K562 (cell line): Measurements from ENCODE around the gene PLAAT3. TPM values are rescaled to one million over a fixed set of nuclear protein-coding genes. Genes with fewer than 3 reads are reported as not detected.

Experiments used
- ATAC-seq: fragments of 200-7000 bp; cut with Tn5 transposase; 3 replicates; pipeline ENCODE4 v1.9.1; 2020; ENCODE audit warnings: moderate library complexity
- BruUV-seq: library from RNA; stranded (reverse); fragments of 400-500 nt; replicated peaks from 2 replicates; lab custom pipeline; 2021; lab: Mats Ljungman, UMichigan
- CTCF ChIA-PET: fragments of 300-600 bp; formaldehyde crosslinking; extraction: SDS; loops from one replicate; lab custom pipeline; 2021; ENCODE audit warnings: low intra/inter-chr PET ratio; lab: Yijun Ruan, JAX
- POLR2A ChIA-PET: fragments of 300-600, 350-650 bp; sonication (Branson Sonifier 250); formaldehyde crosslinking; extraction: SDS; loops from one replicate; lab custom pipeline; 2021; ENCODE audit warnings: antibody characterized with exemption, inconsistent platforms; lab: Yijun Ruan, JAX
- DNase-seq, 4 experiments: peaks; one replicate each; pipeline versions ENCODE4 v3.0.0 to v3.0.0-alpha.2; 2011 to 2018; ENCODE audit warnings: low spot score in 3 of 4, mixed read lengths in 3 of 4; ENCODE audit errors: extremely low read depth in 1 of 4
- FAIRE-seq: peaks from 2 replicates; lab custom pipeline; 2011; peaks lifted over from hg19 to GRCh38; lab: Jason Lieb, UNC
- H2AFZ ChIP-seq: 2 replicates; pipeline ENCODE4 v1.6.0; 2011; ENCODE audit warnings: low read depth, low read length, control low read depth, inconsistent platforms
- H3K27ac ChIP-seq: fragments of 200-600 bp; 3 replicates; pipeline ENCODE4 v1.8.0; 2011; ENCODE audit warnings: low read depth, mild to moderate bottlenecking, control low read depth, inconsistent platforms, low read length, moderate library complexity, mixed read lengths; ENCODE audit errors: extremely low read depth
- H3K27me3 ChIP-seq, 2 experiments: fragments of 300-600 bp in 1 of 2; 2 replicates in 1 of 2; 3 replicates in 1 of 2; pipeline versions ENCODE4 v1.6.0 to v1.8.0; 2011; ENCODE audit warnings: inconsistent platforms in 2 of 2, low read length in 2 of 2, mild to moderate bottlenecking in 1 of 2, mixed read lengths in 1 of 2, moderate library complexity in 1 of 2; ENCODE audit not compliant: control insufficient read depth in 2 of 2, insufficient read depth in 2 of 2
- H3K36me3 ChIP-seq: fragments of 300-600 bp; 3 replicates; pipeline ENCODE4 v1.8.0; 2011; ENCODE audit warnings: mild to moderate bottlenecking, low read length, inconsistent platforms; ENCODE audit not compliant: control insufficient read depth, insufficient read depth
- H3K4me1 ChIP-seq, 2 experiments: fragments of 200-600 bp in 1 of 2; replicated peaks in 1 of 2; 2 replicates in 1 of 2; 3 replicates in 1 of 2; pipeline versions ENCODE4 v1.5.1 to v1.8.0; 2011; ENCODE audit warnings: inconsistent platforms in 2 of 2, low read length in 2 of 2, mild to moderate bottlenecking in 1 of 2, mixed read lengths in 1 of 2, moderate library complexity in 1 of 2; ENCODE audit not compliant: control insufficient read depth in 2 of 2, insufficient read depth in 2 of 2
- H3K4me2 ChIP-seq: 2 replicates; pipeline ENCODE4 v1.6.1; 2011; ENCODE audit warnings: low read length, control low read depth, inconsistent platforms, mixed read lengths; ENCODE audit not compliant: insufficient read depth
- H3K4me3 ChIP-seq: fragments of 200-600 bp; sonication (generic), shearing (Covaris generic); 2 replicates; pipeline ENCODE4 v1.5.1; 2016; ENCODE audit warnings: control low read depth, inconsistent platforms
- H3K79me2 ChIP-seq: fragments of 200-600 bp; 3 replicates; pipeline ENCODE4 v1.8.0; 2011; ENCODE audit warnings: low read length, inconsistent platforms; ENCODE audit not compliant: control insufficient read depth, insufficient read depth
- H3K9ac ChIP-seq, 2 experiments: 2 replicates each; pipeline versions ENCODE4 v1.6.0 to v1.6.1; 2011; ENCODE audit warnings: low read depth in 2 of 2, low read length in 2 of 2, control low read depth in 1 of 2, inconsistent platforms in 1 of 2, mild to moderate bottlenecking in 1 of 2, mixed read lengths in 1 of 2; ENCODE audit not compliant: insufficient read depth in 1 of 2
- H3K9me1 ChIP-seq: one replicate; pipeline ENCODE4 v1.6.0; 2011; ENCODE audit warnings: inconsistent platforms, mild to moderate bottlenecking, low read length, moderate library complexity; ENCODE audit not compliant: control insufficient read depth, insufficient read depth
- H3K9me3 ChIP-seq: replicated peaks from 2 replicates; pipeline ENCODE4 v1.5.1; 2011; ENCODE audit warnings: low read depth, low read length, inconsistent platforms; ENCODE audit not compliant: control insufficient read depth, insufficient read depth
- H4K20me1 ChIP-seq: replicated peaks from 2 replicates; pipeline ENCODE4 v1.6.1; 2011; ENCODE audit warnings: low read length, inconsistent platforms, mixed read lengths; ENCODE audit not compliant: control insufficient read depth, insufficient read depth
- ADNP ChIP-seq: fragments of 200-800 bp; sonication (Bioruptor generic); IDR thresholded peaks from 2 replicates; pipeline ENCODE4 v1.6.1; 2016; ENCODE audit warnings: missing genetic modification characterization, missing compliant biosample characterization
- CTBP1 ChIP-seq: fragments of 450-650 bp; IDR thresholded peaks from 2 replicates; pipeline ENCODE4 v1.6.1; 2016; ENCODE audit warnings: borderline replicate concordance
- EHMT2 ChIP-seq: fragments of 450-650 bp; IDR thresholded peaks from 2 replicates; pipeline ENCODE4 v1.6.1; 2018; ENCODE audit warnings: antibody characterized with exemption
- ESRRA ChIP-seq: fragments of 450-650 bp; IDR thresholded peaks from 2 replicates; pipeline ENCODE4 v1.6.1; 2014; ENCODE audit warnings: low read depth, mild to moderate bottlenecking, moderate library complexity, borderline replicate concordance
- ETV5 ChIP-seq: sonication (generic); formaldehyde crosslinking; IDR thresholded peaks from 2 replicates; pipeline ENCODE4 v1.4.0; 2020; ENCODE audit warnings: low read depth, mild to moderate bottlenecking, missing genetic modification reagents
- FOSL1 ChIP-seq: fragments of 200-800 bp; sonication (Bioruptor generic); conservative IDR thresholded peaks from 2 replicates; pipeline ENCODE4 v1.6.1; 2016; ENCODE audit warnings: missing genetic modification characterization, missing compliant biosample characterization
- HOXB6 ChIP-seq: fragments of 250-450 bp; sonication (Bioruptor Pico); IDR thresholded peaks from 2 replicates; pipeline ENCODE4 v1.5.1; 2022; ENCODE audit warnings: mild to moderate bottlenecking, borderline replicate concordance
- JUNB ChIP-seq: fragments of 450-650 bp; formaldehyde crosslinking; conservative IDR thresholded peaks from 2 replicates; pipeline ENCODE4 v1.4.0; 2020; ENCODE audit warnings: mild to moderate bottlenecking
- NELFE ChIP-seq: IDR thresholded peaks from 2 replicates; pipeline ENCODE4 v1.6.1; 2011; ENCODE audit warnings: mild to moderate bottlenecking; ENCODE audit not compliant: insufficient read depth, insufficient read length
- RBM22 ChIP-seq: fragments of 200-400 bp; formaldehyde crosslinking; IDR thresholded peaks from 2 replicates; pipeline ENCODE4 v1.6.1; 2018; ENCODE audit warnings: low read length, low read depth; ENCODE audit not compliant: poor library complexity, severe bottlenecking
- SREBF1 ChIP-seq: fragments of 150-350 bp; IDR thresholded peaks from 2 replicates; pipeline ENCODE4 v1.6.1; 2014; ENCODE audit warnings: antibody characterized with exemption, low read depth, low read length, borderline replicate concordance
- STAT5B ChIP-seq: fragments of 250-450 bp; sonication (Bioruptor Pico); IDR thresholded peaks from 2 replicates; pipeline ENCODE4 v1.8.0; 2021; ENCODE audit warnings: mild to moderate bottlenecking, inconsistent platforms
- U2AF1 ChIP-seq: fragments of 200-400 bp; formaldehyde crosslinking; optimal IDR thresholded peaks from 2 replicates; pipeline ENCODE3; 2017; ENCODE audit warnings: mild to moderate bottlenecking, low read depth, low read length, moderate library complexity
- ZKSCAN8 ChIP-seq: fragments of 200-800 bp; sonication (Bioruptor generic); IDR thresholded peaks from 2 replicates; pipeline ENCODE4 v1.6.1; 2016; ENCODE audit warnings: missing genetic modification characterization, missing compliant biosample characterization
- ZNF253 ChIP-seq: fragments of 250-450 bp; sonication (Bioruptor Pico); conservative IDR thresholded peaks from 2 replicates; pipeline ENCODE4 v1.6.1; 2021; ENCODE audit warnings: mild to moderate bottlenecking
- ZNF583 ChIP-seq: fragments of 250-450 bp; sonication (Bioruptor Pico); IDR thresholded peaks from 2 replicates; pipeline ENCODE4 v1.4.0; 2020
- WGBS: fragments of 100-300 bp; shearing (Covaris generic); methylation state at CpG from one replicate; pipeline ENCODE4 v1.1.6; 2016; ENCODE audit warnings: low coverage, mixed read lengths; ENCODE audit not compliant: insufficient coverage; ENCODE audit errors: missing lambda C conversion rate; 5-methylcytosine and 5-hydroxymethylcytosine counted together
- in situ Hi-C: fragments of 300-500 bp; cut with MboI; formaldehyde crosslinking; loops from 4 replicates; pipeline ENCODE4 v1.15.0; 2018; ENCODE audit warnings: inconsistent platforms, mixed read lengths
- intact Hi-C: fragments of 100-400 bp; cut with micrococcal nuclease; formaldehyde crosslinking; loops from 2 replicates; pipeline ENCODE4 v1.14.2; 2022
- polyA plus RNA-seq, 8 experiments: library from polyadenylated mRNA; depleted of rRNA in 4 of 8; stranded (reverse) in 5 of 8; unstranded in 3 of 8; fragments of >200 nt; fragmentation: Nextera tagmentation in 2 of 8; fragmentation: Illumina TruSeq in 1 of 8; extraction: Ambion mirVana in 2 of 8; extraction: Trizol in 1 of 8; gene quantifications; 2 replicates each; pipeline versions ENCODE4 v1.2.1 to v1.2.3, GENCODE V29; 2011 to 2014; ENCODE audit warnings: inconsistent platforms in 1 of 8, missing spikeins in 1 of 8
- total RNA-seq, 7 experiments: library from RNA; depleted of rRNA in 6 of 7; stranded (reverse); fragments of >200 nt in 6 of 7; fragmentation: Illumina TruSeq in 2 of 7; extraction: Trizol in 2 of 7; gene quantifications; 2 replicates each; pipeline versions ENCODE4 v1.2.1 to v1.2.3, GENCODE V29; 2011 to 2021; ENCODE audit warnings: low replicate concordance in 1 of 7
- TF ChIP-seq, protein P1 (sequence below), 2 experiments: fragments of 450-650 bp; IDR thresholded peaks; 2 replicates each; pipeline ENCODE4 v1.6.1; 2018; ENCODE audit warnings: mild to moderate bottlenecking in 2 of 2, low read depth in 1 of 2; ENCODE audit not compliant: partially characterized antibody in 2 of 2
- TF ChIP-seq, protein P2 (sequence below): fragments of 250-450 bp; sonication (Bioruptor Pico); IDR thresholded peaks from 2 replicates; pipeline ENCODE4 v1.6.1; 2021; ENCODE audit warnings: mild to moderate bottlenecking

The PLAAT3 gene
- total and polyA plus RNA-seq, 9 of the 15 experiments (the other 6 are each of a cell fraction or from before 2014, with no cell fraction given), result 0.80 to 2.7 (median 1.4) TPM

DNA sequence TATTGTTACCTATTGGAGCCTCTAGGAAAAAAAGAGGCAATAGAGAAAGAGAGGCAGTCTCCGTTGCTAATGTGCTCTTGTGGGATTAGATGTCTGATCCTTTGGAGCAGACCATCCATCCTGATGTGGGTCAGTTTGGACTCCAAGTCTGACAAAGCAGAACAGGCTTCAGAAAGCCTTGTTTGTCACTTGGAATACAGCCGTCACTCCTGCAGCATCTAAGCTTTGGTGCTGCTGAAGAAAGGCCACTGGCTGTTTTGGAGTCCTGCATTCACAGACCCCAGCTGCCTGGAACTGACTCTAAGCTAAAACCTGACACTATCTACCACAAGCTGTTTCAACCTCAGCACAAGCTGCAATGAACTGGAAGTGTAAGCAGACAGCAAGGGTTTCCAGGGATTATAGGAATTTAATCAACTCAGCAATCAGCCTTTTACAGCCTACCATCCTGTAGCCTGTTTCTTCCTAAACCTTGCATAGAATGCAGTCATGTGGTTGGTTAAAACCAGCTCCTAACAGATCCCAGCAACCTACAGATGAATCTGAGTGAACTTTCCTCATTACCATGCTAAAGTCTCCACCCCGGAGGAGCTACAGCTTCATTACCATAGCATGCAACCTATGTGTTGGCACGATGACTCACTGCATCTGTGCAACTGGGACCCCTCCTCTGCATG lies 81.3 kb downstream of the PLAAT3 start:
- BruUV-seq, result no TSS peak
- Histone ChIP-seq H3K9me3 (no peaks in the 10 kb centered on the region), H3K79me2 (no peaks in the 10 kb centered on the region), H3K9me1 (no peaks in the 10 kb centered on the region), H3K9ac (no peak overlapping the region; a peak in 1 of 4 replicates), H3K27me3 (no peaks in the 10 kb centered on the region), H3K27ac (peak overlapping the region; percentile 43; the same call in 2 of the 3 replicates), H3K4me1 (peaks cover 25 to 70% of the 10 kb centered on the region in 2 experiments), H3K36me3 (no peaks in the 10 kb centered on the region), H3K4me2 (peak overlapping the region; percentile 6; the same call in 1 of the 2 replicates), H4K20me1 (no peaks in the 10 kb centered on the region), H3K4me3 (no peak overlapping the region), H2AFZ (peak overlapping the region; percentile 78)
- DNase-seq (peak in 1 of 4 experiments; percentile 21), ATAC-seq (no peak), FAIRE-seq (no peak)
- 25% methylated on average over 4 of the region's 4 CpGs for WGBS
- intact Hi-C loops, result no loop called here
- CTCF ChIA-PET, result no interaction called here
- POLR2A ChIA-PET, result interaction anchor here (0.8 to 1.8 kb wide), 3 partner anchors 10 to 26 kb away, joined by 3 to 7 read pairs (median 5); no protein-coding TSS in a partner anchor
- in situ Hi-C loops, result no loop called here
- 0 out of 2 replicates have a peak, but pooled peaks have one; percentile 11 for TF ChIP-seq CTBP1
- TF ChIP-seq JUNB, result 0 out of 2 replicates have a peak, but pooled peaks have one; percentile 24
- 0 out of 2 replicates have a peak, but pooled peaks have one; percentile 31 for TF ChIP-seq ZKSCAN8 (CRISPR knock-in tag)
- TF ChIP-seq NELFE, result no peak
- TF ChIP-seq STAT5B (CRISPR knock-in tag), result no peak
- TF ChIP-seq, protein P1, sequence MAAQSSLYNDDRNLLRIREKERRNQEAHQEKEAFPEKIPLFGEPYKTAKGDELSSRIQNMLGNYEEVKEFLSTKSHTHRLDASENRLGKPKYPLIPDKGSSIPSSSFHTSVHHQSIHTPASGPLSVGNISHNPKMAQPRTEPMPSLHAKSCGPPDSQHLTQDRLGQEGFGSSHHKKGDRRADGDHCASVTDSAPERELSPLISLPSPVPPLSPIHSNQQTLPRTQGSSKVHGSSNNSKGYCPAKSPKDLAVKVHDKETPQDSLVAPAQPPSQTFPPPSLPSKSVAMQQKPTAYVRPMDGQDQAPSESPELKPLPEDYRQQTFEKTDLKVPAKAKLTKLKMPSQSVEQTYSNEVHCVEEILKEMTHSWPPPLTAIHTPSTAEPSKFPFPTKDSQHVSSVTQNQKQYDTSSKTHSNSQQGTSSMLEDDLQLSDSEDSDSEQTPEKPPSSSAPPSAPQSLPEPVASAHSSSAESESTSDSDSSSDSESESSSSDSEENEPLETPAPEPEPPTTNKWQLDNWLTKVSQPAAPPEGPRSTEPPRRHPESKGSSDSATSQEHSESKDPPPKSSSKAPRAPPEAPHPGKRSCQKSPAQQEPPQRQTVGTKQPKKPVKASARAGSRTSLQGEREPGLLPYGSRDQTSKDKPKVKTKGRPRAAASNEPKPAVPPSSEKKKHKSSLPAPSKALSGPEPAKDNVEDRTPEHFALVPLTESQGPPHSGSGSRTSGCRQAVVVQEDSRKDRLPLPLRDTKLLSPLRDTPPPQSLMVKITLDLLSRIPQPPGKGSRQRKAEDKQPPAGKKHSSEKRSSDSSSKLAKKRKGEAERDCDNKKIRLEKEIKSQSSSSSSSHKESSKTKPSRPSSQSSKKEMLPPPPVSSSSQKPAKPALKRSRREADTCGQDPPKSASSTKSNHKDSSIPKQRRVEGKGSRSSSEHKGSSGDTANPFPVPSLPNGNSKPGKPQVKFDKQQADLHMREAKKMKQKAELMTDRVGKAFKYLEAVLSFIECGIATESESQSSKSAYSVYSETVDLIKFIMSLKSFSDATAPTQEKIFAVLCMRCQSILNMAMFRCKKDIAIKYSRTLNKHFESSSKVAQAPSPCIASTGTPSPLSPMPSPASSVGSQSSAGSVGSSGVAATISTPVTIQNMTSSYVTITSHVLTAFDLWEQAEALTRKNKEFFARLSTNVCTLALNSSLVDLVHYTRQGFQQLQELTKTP (IDR thresholded peaks at IDR 0.05; ENCODE audit: low read depth in 1 of 2, partially characterized antibody in 2 of 2), result no peak
- no peak for TF ChIP-seq HOXB6
- no peak for TF ChIP-seq ZNF253
- TF ChIP-seq ADNP (tag), result no peak
- 0 out of 2 replicates have a peak, but pooled peaks have one; percentile 21 for TF ChIP-seq ZNF583 (CRISPR knock-in tag)
- TF ChIP-seq FOSL1, result no peak
- no peak for TF ChIP-seq EHMT2
- TF ChIP-seq ETV5 (CRISPR knock-in tag), result no peak
- no peak for TF ChIP-seq SREBF1
- TF ChIP-seq, protein P2, sequence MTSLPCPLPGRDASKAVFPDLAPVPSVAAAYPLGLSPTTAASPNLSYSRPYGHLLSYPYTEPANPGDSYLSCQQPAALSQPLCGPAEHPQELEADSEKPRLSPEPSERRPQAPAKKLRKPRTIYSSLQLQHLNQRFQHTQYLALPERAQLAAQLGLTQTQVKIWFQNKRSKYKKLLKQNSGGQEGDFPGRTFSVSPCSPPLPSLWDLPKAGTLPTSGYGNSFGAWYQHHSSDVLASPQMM, result no peak
- TF ChIP-seq ESRRA, result no peak
- TF ChIP-seq U2AF1, result no peak
- no peak for TF ChIP-seq RBM22
